GM19351 (cell line): Measurements from ENCODE around the gene SCAI.
"Not testable (repeated sequence)": the region's sequence is repeated elsewhere in the genome, so short reads cannot be mapped to it uniquely, and the experiment has no call there.

Experiments used
- ATAC-seq: cut with Tn5 transposase; IDR thresholded peaks from one replicate; pipeline ENCODE4 v1.9.1; 2021; ENCODE audit warnings: mild to moderate bottlenecking, moderate library complexity; ENCODE audit not compliant: unreplicated experiment

The SCAI gene

DNA sequence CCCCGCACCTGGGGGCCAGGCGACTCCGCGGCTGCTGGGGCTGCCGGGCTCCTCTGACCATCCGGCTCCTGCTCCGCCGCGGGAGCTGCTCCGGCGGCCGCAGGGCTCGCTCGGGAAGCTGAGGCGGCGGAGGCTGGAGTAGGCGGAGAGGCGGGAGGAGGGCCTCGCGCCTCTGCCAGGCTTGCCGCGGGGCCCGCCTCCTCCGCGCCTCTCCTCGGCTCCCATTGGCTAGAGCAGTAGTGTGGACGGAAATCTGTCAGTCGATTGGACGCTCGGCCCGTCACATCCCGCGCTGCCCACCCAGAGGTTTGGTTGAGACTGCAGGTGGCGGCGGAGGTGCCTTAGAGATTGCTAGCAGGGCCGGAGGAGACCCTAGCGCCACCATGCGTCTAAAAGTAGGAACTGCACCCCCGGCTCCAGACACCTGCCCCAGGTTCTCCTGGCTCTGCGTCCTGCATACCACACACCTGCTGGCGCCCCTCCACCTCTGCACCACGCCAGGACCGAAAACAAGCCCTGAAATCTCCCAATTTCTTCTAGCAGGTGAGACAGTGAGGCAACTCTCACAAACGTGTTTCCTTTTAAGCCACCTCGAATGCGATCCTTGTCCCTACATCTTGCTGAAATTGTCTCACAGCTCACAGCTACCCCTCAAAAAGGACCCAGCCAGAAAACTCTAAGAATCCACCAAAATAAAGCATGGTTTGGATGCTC, at the start of gene SCAI:
Gene SCAI, minus strand, starts transcription at position 152 of the 714 bp plus-strand sequence. Its CDS starts 91 bp downstream, at position 61.
- peak; percentile 99 for ATAC-seq

DNA sequence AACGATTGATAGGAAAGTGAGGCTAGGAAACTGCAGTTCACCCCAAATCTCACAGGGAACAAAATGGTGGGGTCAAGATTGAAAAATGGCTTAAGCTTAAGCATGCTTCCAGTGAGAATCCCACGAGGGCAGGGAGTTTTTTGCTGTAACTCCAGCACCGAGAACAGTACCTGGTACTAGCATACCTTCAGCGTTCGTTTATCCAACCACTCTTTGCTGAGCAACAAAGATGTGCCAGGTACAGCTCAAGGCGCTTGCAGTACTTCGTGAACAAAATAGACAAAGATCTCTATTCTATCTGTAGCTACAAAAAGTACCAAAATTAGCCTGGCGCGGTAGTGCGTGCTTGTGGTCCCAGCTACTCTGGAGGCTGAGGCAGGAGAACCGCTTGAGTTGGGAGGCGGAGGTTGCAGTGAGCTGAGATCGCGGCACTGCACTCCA, 47.1 kb upstream of the SCAI start:
- no peak for ATAC-seq

DNA sequence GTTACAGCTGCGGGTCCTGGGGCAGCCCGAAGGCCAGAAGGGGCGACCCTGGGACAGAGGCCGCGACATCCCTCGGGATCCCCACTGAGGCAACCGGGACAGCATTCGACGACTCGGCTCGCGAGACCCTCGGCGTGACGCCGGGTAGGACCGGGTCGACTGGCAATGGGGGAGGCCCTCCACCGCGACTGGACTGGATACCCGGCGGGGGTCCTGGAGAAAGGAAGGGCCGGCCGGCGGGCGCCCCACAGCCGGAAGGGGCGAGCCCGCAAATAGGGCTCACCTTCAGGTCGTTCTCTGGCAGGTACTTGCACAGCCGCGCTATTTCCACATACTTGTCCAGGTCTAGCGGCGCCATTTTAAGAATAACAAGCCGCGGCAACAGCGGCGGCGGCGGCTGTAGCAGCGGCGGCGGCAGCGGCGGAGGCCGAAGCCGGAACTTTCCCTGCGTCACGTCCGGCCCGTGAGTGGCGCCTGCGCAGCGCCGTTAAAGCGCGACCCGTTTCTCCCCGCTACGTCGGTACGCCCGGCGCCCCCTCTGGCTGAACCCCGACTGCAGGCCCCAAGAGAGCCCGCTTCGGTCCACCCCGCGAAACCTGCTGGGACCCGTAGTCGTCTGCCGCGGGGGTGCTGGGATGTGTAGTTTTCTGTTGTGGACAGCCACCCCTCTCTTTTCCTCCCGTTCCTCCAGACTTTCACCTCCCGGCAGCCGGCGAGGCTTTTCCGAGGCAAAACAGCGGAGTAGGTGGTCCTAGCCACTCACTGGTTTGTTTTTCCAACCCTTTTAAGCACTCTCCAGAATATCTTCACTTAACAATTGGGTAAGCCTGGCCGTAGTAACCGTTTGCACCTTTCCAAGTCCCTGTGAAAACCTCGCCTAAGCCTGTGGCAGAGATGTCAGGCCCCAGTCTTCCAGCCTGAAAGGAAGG, 46.3 kb upstream of the SCAI start, which contains the start of gene PPP6C:
Gene PPP6C, minus strand, starts transcription at position 443 of the 929 bp plus-strand sequence. Its CDS starts 85 bp downstream, at position 358.
- ATAC-seq: peak; percentile 97

DNA sequence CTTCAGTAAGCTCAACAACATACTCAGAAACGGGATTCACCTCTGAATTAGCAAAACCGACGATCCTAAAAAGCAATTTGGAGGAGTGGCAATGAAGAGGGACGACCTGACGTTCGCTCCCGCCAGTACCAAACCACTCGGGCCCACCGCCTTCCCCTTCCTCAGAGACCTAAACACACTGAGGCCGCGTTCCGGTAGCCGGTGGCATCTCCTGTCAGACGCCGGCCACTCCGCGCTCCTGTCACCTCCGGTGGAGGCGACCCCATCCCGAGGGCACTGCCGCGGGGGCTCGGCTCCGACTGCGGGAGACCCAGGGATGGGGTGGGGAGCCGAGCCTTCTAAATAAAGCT, 45.7 kb upstream of the SCAI start:
- no peak for ATAC-seq

DNA sequence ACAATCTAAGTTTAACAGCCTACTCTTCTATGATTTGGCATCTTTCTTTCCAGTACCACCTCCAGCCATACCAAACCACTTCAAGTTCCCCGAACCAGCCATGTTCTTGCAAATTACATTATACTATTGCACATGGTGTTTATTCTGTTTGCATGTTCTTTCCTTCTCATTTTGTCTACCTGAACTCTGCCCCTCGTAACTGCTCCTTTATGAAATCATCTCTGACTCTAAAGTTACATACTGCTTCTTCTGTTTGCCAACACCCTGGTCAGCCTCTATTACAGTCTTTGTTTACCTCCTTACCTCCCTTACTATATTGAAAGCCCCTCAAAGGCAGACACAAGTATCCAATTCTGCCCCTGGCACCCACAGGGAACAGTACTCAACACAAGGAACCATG, 40.2 kb upstream of the SCAI start:
- no peak for ATAC-seq

DNA sequence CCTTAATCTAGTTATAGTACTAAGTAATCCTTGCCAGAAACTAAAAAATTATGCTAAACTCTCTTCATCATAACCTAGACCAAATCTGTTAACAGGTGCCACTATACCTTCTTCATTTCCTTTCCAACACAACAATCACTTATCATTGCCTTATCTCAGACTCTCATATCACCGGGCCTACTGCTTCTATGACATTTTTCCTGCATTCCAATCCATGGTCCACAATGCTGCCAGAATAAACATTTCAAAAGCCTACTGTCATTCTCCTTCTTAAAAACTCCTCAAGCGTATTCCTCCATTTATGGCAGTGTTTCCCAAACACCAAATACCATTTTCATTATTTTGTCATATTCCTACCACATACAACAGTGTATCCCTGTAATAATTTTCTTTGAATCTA, 39.7 kb upstream of the SCAI start:
- ATAC-seq: no peak

DNA sequence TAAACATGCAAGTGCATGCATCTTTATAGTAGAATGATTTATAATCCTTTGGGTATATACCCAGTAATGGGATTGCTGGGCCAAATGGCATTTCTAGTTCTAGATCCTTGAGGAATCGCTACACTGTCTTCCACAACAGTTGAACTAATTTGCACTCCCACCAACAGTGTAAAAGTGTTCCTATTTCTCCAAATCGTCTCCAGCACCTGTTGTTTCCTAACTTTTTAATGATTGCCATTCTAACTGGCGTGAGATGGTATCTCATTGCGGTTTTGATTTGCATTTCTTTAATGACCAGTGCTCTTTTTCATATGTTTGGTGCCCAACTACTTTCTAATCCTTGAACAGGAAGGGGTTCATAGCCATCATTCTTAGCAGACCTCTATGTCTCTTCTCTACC, 38.4 kb upstream of the SCAI start:
- not testable (repeated sequence) for ATAC-seq

DNA sequence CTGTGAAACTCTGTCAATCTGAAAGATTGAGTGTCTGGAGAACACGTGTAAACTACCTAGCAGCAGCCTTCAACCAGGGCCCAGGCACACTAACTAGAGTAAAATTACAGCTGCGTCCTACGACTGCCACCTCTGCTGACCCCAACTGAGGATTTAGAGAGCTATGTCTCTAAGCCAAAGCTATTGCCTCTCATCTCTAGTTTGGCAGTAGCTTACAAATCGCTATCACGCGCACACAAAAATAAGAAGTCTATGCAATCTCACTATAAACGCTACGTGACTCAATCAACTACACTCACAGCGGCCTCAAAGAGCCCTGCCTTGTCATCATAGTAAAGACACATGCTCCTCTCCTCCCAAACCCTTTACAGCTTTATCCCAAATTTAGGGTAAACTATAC, 37.5 kb upstream of the SCAI start:
- no peak for ATAC-seq

DNA sequence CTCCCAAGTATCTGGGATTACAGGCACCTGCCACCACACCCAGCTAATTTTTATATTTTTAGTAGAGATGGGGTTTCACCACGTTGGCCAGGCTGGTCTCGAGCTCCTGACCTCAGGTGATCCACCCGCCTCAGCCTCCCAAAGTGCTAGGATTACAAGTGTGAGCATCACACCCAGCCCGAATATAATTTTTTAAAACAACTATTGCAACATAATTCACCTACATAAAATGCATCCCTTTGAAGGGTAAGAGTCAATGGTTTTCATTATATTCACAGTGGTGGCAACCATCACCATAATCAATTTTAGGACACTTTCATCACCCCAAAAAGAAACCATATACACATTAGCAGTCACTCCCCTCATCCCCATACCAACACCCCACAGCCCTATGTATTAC, 36.4 kb upstream of the SCAI start:
- not testable (repeated sequence) for ATAC-seq

DNA sequence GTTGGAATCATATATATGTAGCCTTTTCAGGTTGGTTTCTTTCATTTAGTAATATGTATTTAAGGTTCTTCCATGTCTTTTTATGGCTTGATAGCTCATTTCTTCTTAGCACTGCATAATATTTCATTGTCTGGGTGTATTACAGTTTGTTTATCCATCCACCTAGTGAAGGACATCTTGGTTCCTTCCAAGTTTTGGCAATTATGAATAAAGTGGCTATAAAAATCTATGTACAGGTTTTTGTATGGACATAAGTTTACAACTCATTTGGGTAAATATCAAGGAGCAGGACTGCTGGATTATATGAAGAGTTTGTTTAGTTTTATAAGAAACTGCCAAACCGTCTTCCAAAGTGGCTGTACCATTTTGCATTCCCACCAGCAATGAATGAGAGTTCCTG, 34.6 kb upstream of the SCAI start:
- ATAC-seq: no peak

DNA sequence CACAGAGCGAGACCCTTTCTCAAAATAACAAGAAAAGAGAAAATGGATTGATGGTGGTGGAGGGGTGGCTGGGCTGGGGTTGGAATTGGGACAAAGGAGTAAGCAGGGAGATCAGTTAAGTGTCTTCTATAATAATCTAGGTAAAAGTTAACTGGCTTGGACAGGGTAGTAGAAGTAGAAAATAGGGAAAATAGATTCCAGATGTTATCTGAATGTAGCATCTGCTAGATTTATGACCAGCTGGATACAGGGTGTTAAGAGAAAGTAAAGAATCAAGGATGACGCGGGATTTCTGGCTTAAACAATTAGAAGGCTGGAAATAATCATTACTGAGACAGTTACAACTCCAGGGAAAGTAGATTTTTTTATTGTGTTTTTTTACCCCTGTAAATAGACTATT, 33.3 kb upstream of the SCAI start:
- no peak for ATAC-seq

DNA sequence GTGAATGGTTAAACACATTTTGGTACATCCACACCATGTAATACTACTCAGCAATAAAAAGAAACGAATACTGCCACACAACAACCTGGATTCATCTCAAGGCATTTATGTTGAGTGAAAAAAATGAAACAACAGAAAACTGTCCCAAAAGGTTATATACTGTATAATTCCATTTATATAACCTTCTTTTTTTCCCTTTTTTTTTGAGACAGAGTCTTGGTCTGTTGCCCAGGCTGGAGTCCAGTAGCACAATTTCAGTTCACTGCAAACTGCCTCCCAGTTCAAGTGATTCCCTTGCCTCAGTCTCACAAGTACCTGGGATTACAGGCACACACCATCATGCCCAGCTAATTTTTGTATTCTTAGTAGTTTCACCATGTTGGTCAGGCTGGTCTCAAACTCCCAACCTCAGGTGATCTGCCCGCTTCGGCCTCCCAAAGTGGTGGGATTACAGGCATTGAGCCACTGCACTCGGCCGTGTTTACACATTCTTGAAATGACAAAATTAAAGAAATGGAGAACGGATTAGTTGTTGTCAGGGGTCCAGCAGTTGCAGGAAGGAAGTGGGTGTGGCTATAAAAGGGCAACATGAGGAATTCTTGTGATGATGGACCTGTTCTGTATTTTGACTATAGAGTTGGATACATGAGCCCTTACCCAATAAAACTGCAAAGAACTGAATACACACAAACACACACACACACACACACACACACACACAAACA, 28.9 kb upstream of the SCAI start:
- no peak for ATAC-seq

DNA sequence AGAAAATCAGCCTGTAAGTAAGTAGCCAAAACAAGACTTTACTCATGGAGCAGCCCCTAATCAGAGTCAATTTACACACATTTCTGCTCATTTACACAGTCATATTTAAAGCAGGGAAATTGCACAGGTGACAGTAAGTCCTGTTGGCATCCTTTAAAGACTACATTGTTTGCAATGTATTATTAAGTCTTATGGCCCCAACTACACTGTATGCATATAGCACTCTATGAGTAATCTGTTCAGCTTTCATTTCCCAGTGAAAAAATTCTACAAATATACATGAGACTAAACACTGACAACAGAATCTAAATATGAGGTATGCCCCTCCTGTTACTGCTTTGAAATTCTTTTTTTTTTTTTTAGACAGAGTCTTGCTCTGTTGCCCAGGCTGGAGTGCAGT, 26.6 kb upstream of the SCAI start:
- no peak for ATAC-seq

DNA sequence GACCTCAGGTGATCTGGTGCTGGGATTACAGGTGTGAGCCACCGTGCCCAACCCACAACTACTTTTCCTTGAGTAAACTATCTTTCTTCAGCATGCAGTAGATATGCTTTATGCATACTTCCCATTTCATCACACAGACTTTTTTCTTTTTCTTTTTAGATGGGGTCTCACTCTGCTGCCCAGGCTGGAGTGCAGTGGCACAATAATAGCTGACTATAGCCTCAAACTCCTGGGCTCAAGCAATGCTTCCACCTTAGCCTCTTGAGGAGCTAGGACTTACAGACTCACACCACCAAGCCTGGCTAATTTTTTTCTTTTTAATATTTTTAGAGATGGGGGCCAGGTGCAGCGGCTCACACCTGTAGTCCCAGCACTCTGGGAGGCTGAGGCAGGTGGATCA, 23.4 kb upstream of the SCAI start:
- no peak for ATAC-seq

DNA sequence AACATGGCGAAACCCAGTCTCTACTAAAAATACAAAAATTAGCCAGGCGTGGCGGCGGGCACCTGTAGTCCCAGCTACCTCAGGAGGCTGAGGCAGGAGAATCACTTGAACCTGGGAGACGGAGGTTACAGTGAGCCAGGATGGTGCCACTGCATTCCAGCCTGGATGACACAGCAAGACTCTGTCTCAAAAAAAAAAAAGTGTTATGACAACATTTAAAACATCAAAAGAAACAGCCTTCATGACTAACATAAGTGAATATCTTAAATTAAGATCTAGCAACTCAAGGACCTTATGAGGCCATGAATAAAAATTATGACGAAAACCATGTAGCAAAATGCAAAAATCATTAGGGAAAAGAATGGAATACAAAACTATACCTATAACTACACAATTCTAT, 19.6 kb upstream of the SCAI start:
- not testable (repeated sequence) for ATAC-seq

DNA sequence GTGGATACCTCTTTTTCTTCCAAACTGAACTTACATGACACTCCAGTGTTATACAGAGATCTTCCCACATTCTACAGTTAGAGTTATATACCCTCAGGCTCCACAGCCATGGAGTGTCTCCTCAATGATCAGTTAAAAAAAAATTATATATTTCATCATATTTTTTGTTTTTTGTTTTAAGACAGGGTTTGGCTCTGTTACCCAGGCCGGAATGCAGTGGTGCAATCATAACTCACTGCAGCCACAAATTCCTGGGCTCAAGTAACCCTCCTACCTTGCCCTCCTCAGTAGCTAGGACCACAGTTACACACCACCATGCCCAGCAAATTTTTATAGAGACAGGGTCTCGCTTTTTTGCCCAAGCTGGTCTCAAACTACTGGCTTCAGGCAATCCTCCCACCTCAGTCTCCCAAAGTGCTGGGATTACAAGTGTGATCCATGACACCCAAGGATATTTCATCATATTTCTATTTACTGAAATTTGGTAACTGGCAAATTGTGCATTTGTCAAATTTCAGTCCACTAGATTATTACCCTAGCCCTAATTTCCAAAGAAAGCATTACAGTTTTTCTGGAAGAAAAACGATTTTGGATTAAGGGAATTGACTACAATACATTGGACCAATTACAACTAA, 18.1 kb upstream of the SCAI start:
- no peak for ATAC-seq

DNA sequence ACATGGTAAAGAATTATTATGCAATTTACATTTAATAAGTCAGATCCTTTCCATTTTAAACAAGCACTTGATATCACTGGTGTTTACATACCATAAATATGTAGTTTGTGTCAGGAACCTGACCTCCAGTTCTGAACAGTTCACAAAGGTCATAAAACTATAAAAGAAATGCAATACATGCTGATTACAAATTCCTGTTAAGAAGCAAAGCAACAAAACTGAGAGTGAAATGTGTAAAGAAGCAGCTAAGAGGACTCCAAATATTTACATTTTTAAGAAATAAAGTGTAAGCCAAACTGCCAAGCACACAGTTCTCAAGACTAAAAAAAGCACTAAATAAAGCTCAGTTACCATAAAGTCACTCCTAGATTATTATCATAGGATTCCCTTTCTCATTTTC, 17.4 kb upstream of the SCAI start:
- no peak for ATAC-seq

DNA sequence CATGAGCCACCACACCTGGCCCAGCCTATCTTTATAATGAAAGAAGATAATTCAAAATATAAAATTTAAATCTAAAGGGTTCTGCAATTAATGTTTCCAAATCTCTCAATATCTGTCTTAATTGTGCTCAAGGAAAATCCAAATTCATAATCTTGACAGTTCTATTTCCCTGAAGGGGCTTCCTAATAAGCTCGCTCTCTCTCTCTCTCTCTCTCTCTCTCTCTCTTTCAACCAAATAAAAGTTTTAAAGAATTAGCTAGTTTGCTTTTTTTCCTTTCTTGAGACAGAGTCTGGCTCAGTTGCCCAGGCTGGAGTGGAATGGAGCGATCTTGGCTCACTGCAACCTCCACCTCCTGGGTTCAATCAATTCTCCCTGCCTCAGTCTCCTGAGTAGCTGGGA, 13.2 kb upstream of the SCAI start:
- no peak for ATAC-seq

DNA sequence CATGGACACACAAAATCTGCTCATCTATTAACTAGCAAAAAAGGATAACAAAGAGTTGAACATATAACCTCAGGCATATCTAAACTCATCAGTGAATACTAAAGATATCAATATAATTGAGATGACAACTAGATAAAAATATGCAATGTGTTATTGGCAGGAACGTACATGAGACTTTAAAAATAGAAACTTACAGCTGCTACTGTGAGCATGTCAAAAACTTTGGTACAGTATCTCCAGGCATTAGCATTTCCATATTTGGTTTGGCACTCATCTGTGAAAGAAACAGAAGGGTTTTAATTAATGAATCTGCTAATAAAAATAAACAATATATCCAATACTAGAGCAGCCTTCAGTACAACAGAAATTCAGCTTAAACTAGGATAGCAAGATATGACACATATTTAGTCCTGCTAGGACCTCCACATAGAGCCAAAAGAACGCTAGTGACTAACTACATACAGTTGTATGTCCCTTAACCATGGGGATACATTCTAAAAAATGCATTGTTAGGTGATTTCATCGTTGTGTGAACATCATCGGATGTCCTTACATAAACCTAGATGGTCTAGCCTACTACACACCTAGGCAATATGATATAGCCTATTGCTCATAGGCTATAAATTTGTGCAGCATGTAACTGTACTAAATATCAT, 10.5 kb upstream of the SCAI start:
- ATAC-seq: no peak

DNA sequence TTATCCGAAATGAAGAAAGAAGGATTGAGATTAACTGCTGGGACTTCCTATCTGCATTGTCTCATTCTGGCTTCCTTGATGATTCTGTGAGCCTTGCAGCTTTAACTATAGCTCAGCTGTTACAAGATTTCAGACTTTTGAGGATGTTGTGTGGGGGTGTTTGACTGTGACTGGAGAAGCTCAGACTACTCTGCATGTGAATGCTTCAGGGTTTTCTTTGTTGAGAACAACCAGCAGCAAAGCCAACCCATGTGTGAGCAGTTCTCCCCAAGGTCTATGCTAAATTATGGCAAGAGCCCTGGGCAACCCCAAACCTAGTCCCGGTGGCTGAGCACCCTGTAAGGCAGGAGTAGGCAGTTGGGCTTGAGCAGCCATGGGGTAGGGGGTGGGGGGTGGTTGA, 8.4 kb upstream of the SCAI start:
- no peak for ATAC-seq
